Amniotic epithelial cell (primary cell): ENCODE measurements around the gene ATP6V0B.

Experiments
- DNase-seq: peaks from one replicate; pipeline ENCODE4 v3.0.0-alpha.2; 2010; ENCODE audit warnings: low read depth

Gene ATP6V0B

GRCh38 chr1:43984855-43985254 lies 10.1 kb downstream of the ATP6V0B start:
- no peak for DNase-seq

DNA sequence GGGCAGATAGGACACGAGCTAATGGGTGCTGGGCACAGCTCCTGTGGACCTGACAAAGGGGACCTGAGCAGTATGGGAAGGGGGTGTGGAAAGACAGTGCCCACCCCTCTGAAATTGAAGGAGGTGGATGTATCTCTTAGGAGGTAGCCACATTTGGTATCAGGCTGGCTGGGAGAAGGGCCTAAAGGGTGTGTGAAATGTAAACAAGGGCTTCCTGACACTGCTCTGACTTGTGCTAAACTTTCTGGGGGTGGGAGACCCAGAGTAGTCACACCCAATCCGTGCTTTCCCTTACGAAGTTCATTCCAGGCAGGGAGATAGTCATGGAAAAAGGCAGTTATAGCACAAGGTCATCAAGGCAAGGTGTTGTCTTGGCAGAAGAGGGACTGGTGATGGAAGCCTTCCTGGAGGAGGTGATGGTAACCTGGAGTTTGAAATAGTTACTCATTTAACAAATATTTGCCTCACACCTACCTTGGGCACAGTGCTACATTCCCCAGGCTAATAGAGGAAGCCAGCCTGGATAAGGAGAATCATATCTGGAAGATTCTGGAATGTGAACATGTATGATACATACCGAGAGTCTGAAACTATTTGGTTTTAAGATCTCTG lies 11.3 kb downstream of the ATP6V0B start:
- DNase-seq: no peak

DNA sequence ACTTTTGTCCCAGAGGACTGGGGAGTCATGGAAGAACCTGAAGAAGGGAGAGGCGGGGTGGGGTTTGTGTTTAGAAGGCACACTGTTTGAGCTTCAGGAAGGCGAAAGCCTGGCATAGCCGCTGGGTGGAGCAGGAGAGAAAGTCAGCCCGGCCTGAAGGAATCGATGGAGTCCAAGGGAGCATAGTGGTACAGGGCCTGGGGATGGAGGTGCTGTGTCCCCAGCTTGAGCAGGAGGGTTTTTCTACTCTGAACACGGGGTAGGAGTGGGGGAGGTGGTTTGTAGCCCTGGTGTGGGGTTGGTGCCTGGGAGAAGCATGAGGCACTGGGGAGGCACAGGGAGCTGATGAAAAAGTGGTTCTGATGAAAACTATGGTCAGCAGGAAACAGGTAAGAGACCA lies 12.0 kb downstream of the ATP6V0B start:
- no peak for DNase-seq

DNA sequence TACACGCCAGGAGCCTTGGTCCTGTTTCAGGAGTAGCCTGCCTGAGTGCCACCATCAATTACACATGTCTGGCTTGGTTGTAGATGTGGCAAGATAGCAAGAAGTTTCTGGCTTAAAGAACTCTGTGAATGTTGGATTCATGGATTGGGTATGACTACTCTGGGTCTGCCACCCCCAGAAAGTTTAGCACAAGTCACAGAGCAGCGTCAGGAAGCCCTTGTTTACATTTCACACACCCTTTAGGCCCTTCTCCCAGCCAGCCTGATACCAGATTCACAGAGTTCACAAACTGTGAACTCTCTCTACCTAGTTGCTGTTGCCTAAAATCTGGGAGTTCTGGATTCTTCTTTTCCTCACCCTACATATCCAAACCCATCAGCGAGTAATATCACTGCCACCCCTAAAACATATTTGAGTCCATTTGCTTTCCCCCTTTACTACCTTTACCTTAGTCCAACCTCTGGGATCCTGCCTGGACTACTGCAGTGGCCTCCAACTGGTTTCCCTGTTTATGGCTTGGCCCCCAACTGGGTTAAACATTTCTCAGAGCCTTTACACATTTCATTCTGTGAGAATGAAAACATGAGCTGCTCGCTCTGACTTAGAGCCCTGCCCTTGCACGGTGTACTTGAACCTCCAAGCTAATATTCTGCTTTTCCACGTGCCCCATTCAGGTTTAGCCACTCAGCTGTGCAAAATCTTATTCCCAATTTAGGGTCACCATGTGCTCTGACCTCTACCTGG lies 12.6 kb downstream of the ATP6V0B start:
- peak; percentile 11 for DNase-seq

DNA sequence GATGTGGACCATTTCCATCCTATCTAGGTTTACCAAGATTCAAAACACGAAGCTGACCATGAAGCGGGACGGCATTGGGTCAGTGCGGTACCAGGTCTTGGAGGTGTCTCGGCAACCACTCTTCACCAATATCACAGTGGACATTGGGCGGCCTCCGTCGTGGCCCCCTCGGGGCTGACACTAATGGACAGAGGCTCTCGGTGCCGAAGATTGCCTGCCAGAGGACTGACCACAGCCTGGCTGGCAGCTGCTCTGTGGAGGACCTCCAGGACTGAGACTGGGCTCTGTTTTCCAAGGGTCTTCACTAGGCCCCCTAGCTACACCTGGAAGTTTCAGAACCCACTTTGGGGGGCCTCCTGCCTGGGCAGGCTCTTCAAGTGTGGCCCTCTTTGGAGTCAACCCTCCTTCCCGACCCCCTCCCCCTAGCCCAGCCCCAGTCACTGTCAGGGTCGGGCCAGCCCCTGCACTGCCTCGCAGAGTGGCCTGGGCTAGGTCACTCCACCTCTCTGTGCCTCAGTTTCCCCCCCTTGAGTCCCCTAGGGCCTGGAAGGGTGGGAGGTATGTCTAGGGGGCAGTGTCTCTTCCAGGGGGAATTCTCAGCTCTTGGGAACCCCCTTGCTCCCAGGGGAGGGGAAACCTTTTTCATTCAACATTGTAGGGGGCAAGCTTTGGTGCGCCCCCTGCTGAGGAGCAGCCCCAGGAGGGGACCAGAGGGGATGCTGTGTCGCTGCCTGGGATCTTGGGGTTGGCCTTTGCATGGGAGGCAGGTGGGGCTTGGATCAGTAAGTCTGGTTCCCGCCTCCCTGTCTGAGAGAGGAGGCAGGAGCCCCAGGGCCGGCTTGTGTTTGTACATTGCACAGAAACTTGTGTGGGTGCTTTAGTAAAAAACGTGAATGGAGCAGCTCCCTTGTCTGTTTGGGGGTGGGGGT lies 15.8 kb downstream of the ATP6V0B start:
- DNase-seq: no peak

DNA sequence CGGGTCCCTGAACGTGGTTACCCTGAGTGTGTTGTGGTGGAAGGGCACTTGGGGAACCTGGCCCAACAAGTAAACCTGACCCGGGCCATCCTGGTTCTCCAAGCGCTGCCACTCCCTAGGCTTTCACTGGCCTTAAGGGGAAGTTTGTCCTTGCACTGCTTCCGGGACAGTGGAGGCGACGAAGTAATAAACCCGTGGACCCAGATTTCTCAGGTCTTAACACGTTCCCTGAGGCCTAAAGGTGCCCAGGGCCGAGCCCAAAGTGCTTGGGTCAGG lies 16.4 kb downstream of the ATP6V0B start:
- no peak for DNase-seq

DNA sequence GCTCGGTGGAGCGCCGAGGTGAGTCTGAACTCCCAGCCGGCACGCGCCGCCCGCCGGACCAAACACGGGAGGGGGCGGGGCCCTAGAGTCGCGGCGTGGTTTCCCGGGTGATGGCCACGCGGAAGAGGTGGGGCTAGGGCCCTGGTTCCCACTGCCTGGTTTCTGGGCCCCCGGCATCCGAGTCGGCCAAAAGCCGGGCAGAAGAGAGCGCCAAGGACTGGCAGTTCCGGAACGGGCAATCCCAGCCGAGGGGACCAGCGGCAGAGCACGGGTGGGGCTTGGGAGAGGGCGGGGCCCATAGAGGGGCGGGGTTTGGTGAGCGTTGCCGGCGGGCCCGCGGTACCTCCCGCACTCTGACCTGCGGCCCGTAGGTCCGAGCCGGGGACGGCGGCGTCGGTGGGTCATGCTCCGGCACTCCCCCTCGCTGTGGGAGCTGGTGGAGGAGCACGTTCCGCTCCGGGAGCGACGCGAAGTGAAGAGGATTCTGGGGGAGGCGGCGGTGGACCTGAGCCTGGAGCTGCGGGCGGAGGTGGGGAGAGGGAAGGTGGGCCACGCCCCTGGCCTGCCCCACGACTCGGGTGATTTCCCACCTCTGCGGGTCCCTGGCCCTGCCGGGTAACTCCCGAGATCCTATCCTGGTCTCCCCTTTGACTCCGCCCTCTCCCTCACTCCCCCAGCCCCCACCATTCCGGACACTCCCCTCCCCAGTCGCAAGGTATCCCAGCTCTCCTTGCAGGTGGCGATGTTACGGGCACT lies 16.9 kb downstream of the ATP6V0B start, which contains the start of gene CCDC24:
Gene CCDC24 (plus strand): TSS at position 124 of the 756 bp plus-strand sequence. CDS start 280 bp downstream, at position 404.
- DNase-seq: peak; percentile 68

DNA sequence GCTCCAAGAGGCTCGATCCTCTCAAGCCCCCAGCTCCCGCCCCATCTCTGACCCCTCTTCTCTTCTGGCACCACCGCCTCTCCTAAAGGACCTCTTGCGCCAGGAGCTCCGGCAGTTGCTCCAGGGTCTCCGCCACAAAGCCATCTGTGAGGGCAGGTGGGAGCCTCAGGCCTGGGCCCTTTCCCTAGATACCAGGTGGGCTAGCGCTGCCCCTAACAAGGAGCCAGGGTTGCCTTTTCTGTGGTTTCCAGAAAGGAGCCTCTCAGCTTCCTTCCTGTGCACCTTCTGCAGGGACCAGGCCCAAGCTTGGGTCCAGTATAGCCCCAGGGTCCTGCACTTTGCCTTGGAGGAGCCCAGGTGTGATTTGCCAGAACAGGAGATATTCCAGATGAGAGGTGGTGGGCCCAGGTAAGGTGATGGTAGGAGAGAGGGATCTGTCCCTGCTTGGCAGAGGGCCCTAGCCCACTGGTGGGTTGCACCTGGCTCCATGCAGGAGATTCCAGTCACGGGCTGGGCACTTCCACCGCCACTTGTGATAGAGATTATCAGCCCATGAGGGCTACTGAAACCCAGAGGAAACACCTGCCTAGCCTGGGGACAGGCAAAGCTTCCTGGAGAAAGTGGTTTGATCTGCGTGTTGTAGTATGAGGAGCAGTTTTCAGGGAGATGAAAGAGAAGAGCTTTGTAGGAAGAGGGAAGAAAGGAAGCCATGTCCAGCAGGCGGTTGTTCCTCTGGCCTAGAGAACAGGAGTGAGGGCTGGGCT lies 17.7 kb downstream of the ATP6V0B start:
- no peak for DNase-seq

- no peak for DNase-seq
These were observed 18.6 kb downstream of the ATP6V0B start for GRCh38 chr1:43993206-43993914.

GRCh38 chr1:43994071-43994470 lies 19.3 kb downstream of the ATP6V0B start:
- DNase-seq: no peak

- no peak for DNase-seq
These were observed 20.3 kb downstream of the ATP6V0B start for GRCh38 chr1:43994794-43995790.

DNA sequence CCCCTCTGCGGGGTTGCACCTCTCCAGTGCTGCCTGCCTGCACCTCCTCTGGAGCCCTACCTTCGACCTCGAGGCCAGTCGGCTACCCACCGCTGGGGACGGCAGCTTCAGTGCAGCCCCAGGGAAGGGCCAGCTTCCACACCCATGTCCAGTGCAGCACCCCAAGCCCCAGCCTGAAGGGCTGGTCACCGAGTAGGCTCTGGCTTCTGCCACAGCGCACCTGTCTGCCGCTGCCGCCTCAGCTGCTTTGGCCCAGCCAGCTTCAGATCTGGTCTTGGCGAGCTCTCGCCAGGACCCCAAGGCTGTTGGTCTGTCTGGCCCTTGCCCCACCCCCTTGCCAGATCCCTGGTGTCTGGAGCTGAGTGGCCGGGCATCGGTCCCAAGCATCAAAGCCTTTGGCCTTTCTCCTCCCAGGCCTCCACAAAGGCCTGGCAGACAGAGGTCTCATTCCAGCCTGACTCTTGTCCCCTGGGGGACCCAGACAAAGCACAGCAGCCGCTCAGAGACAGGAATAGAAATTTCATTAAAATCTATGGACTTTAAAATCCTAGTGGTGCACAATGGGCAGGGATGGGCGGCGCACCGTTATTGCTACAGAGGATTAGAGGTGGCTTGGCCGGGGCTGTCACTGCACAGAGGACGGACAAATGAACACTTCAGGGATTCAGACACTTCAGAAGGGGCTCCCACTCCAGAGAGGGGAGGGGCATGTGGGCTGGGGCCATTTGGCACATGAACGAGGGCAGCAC lies 21.4 kb downstream of the ATP6V0B start:
- no peak for DNase-seq

DNA sequence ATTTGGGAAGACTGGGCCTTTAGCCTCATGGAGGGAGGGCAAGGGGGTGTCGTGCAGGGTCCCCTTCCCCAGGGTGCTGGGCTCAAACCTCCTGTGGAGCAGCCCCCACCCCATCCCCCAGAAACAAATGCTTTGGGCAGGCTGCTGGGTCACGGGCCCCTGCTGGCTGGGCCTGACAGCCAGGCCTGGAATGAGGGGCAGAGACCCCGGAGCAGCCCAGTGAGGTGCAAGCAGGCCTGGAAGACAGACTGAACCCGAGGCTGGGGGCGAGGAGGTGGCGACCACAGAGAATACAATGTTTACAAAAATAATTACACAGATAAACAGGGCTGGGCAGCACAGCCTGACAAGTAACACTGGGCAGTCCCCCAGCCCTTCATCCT lies 22.0 kb downstream of the ATP6V0B start:
- DNase-seq: no peak

DNA sequence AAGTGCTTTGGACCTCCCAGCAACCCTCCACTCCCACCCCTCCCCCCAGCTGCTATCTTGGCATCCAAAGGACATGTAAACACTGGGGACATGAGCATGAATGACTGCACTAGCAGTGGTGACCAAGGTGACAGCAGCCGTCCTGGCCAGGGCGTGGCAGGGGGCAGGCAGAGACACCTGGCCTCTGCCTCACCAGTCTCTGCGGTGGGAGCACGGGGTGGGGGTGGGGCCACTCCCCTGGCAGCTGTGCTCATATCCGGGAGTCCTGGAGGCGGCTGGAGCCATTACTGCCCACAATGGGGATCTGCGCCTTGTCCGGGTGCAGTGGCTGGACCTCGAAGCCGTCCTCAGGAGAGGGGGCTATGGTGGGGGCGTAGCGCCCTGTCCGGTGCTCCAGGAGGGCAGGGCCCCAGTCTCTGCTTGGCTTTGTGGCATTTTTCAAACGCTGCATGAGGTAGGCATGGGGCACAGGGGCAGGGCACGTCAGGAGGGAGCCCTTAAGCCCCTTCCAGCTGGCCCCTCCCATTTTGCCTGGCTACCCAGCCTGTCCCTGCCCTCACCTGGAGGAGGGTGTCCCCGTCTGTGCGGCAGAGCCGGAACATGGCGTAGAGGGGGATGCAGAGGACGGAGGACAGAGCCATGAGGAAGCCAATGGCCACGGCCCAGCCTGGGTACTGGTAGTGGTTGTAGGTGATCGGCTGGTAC lies 22.7 kb downstream of the ATP6V0B start:
- DNase-seq: no peak

DNA sequence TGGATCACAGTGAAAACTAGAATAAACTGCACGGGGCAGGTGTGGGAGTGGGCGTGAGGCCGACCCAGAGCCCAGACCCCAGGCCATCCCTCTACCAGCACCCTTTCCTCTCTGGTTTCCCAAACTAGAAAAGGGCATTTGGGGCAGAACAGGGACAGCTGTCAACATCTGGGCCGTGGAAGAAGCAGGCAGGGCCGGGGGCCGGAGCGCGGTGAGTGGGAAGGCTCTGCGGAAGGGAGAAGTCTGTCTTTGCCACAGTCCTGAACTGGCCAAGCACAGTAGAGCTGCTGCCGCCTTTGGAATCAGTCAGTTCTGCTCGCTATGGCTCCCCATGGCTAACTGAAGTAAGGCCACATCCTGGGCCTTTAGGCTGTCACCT lies 23.2 kb downstream of the ATP6V0B start:
- no peak for DNase-seq

GRCh38 chr1:43999455-43999854 lies 24.7 kb downstream of the ATP6V0B start:
- DNase-seq: no peak

- no peak for DNase-seq
These were observed 25.4 kb downstream of the ATP6V0B start for GRCh38 chr1:44000122-44000665.

DNA sequence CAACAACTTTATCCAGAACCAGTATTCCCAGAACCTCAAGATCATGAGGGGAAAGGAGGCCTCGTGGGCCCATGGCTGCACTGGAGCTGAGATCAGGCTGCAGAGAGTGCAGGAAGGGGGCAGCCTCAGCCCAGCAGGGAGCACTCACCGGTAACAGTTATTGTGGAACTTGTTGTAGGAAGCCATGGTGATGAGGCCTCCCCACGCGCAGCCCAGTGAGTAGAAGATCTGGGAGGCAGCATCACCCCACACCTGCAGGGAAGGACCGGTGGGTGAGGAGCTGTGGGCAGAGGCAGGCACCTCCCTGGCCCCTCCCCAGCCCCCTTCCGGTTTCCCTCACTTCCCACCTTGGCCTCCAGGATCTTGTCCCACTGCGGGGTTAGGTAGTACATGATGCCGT lies 27.4 kb downstream of the ATP6V0B start:
- DNase-seq: no peak
